GM18505 (cell line): ENCODE measurements around the gene MSN.
"Not testable (repeated sequence)": the region's sequence is repeated elsewhere in the genome, so short reads cannot be mapped to it uniquely, and the experiment has no call there.

Source experiments
- ATAC-seq: cut with Tn5 transposase; IDR thresholded peaks from one replicate; pipeline ENCODE4 v1.9.1; 2021; ENCODE audit not compliant: unreplicated experiment
- POLR2A ChIP-seq: IDR thresholded peaks from 4 replicates; pipeline ENCODE4 v1.6.1; 2011; ENCODE audit warnings: borderline replicate concordance; ENCODE audit not compliant: insufficient read depth, insufficient read length; ENCODE audit errors: extremely low read depth

MSN gene

DNA sequence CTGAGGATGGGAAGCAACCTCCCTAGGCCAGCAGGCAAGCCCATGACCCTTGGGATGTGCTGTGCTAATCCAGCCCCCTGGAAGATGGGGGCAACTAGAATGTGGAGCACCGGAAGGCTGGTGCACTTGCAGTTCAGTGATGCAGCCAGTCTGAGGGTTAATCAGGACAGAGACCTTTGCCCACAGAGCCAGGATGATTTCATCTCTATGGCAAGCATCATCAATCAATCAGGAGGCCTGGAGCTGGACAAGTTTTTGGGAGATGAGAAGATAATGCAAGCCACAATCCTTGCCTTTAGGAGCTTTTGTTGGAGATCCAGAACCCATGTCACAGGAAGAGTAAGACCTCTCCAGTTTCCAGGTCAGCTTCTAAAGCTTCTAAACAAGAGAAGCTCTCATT lies 15.4 kb upstream of the MSN start:
- no peak for ATAC-seq
- no peak for TF ChIP-seq POLR2A

DNA sequence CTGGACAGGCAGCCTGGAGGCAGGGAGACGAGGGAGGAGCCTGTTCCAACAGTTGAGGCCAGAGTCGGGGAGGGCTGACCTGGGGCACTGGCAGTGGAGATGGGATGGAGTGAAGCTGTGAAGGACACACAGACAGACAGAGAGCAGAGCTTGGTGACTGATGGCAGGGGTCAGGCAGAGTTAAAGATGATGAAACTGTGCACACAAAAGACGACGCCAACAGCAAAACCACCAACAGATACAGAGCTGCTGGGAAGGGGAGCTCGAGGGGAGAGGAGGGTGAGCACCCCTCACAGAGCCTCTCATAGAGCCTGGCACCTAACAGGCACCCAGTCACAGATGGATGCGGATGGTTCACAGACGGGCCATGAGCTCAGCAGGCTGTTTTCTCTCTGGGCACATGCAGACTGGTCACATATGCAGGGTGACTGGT lies 10.4 kb upstream of the MSN start:
- ATAC-seq: not testable (repeated sequence)

- no peak for TF ChIP-seq POLR2A
- no peak for ATAC-seq
Observed at GRCh38 chrX:65657659-65658058, 9.8 kb upstream of the MSN start.

DNA sequence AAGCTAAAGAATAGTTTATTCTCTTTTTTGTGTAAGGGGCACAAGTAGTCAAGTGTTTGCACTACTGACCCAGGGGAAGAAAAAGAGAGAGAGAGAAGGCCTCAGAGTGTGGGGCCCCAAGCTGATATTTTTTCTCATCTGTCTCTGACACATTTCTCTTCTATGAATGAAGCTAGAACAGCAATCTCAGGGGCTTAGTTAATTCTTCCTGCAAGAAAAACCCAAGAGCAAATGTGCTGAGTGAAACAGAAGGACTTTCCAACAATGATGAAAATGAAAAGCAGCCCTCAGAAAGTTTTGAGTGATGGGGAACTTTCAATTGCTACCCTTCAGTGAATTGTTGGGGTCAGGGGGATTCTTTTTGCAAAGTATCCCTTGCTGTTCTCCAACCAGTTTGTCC lies 9.2 kb upstream of the MSN start:
- TF ChIP-seq POLR2A: no peak
- no peak for ATAC-seq

GRCh38 chrX:65667157-65667502 lies 324 bp upstream of the MSN start:
- TF ChIP-seq POLR2A: no peak
- ATAC-seq: peak; percentile 31

- ATAC-seq: peak; percentile 32
- TF ChIP-seq POLR2A: peak; percentile 15
Observed at GRCh38 chrX:65668377-65669310, 1.2 kb downstream of the MSN start.

DNA sequence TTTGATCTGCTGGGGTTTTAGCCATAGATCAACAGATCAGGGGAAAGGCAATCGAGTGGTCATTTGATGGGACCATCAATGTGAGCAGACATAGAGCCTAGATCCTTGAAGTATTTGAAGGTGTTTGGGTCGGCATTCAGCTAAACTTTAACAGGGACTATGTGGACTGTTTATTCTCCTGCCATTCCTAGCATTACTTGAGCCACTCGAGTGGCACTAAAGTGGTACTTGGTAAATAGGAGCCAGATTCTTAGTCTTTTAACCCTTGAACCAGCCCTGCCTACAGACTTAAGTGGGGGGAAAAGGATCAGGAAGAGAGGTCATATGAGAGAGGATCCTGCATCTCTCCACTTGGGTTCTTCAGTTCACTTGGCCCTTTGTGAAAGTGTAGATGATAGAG lies 3.8 kb downstream of the MSN start:
- ATAC-seq: no peak
- no peak for TF ChIP-seq POLR2A

- ATAC-seq: no peak
- TF ChIP-seq POLR2A: no peak
Observed at GRCh38 chrX:65671966-65672365, 4.5 kb downstream of the MSN start.

DNA sequence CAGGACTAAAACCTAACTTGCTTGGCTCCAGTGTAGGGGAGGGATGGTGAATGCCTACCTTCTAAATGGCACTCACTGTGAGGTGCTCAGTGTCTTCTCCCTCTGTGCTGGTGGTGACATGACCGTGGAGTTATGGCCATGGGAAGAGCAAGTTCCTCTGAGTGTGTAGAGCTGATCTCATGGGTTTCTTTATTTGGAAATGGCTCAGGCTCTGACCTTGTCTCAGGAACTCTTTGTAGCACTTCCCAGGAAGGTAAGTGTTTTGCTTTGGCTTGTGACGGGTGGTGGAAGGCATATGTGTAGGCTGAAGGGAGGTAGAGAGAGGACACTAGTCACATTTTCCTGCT lies 6.4 kb downstream of the MSN start:
- no peak for TF ChIP-seq POLR2A
- no peak for ATAC-seq

DNA sequence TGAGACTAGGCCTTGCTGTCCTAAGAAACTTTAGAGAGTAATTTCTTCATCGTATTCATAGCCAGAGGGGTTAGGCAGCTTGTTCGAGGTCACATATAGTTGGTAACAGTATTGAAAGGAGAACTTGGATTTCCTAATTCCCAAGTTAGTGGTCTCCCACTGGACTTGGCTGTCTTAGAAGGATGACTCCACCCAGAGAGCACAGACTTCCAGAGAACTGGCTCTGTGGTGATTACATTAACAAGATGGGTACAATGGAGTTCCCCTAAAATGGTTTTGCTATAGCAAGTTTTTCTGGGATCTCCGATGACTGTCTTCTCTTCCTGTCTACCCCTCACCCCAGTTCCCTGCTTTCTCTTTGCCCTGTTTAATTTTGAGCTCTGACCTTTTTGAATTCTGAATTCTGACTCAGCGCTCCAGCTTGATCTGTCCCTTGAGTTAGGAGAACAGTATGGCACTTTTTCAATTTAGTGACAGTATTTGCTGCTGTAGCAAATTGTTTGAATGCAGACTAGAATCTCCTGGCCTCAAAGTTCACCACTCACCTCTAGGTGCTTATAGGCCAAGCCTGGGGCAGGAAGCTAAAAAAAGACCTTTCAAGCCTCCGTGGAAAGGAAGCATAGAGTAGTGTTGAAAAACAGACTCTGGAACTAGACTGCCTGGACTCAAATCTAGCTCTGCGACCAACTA lies 6.9 kb downstream of the MSN start:
- TF ChIP-seq POLR2A: no peak
- ATAC-seq: no peak

GRCh38 chrX:65677954-65678469 lies 10.6 kb downstream of the MSN start:
- TF ChIP-seq POLR2A: no peak
- ATAC-seq: no peak

DNA sequence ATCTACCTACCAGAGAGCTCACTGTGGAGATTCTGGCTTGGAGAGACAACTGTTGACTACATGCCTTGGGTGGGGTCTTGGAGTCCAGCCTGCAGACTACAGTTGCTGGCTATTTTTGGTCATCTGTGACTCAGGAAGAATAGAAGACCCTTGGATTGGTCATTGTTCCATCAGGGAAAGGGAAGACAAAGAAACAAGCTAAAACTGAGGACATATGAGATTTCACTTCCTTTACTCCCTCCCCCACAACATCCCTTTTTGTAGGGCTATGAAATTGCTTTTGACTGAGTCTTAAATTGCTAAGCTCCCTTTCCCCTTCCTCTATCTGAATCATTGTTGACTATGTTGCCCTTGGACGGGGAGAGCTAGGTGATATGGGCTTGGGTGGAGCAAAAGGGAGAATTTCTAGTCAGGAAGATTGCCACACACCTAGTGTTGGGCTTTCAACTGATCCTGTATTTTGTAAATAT lies 11.7 kb downstream of the MSN start:
- ATAC-seq: no peak

DNA sequence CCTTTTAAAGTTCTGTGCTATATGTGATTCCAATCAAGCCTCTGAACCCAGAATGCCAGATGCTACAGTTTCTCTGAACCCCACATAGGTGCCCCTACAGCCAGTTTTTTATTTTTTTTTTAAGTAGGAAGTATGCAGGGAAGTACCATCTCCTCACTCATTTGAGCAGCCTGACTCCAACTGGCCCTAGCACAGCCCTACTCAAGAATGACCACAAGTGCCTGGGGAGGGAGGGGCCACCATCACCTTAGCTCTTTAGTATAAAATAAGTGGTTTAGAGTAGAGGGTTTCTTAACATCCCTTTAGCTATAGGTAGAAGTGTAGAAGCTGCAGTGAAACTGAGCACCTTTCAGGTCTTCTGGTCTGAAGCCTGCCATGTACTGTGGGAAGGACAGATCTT lies 14.4 kb downstream of the MSN start:
- no peak for TF ChIP-seq POLR2A
- no peak for ATAC-seq

More for the DNA sequence above, 11.7 kb downstream of the MSN start:
- no peak for TF ChIP-seq POLR2A

DNA sequence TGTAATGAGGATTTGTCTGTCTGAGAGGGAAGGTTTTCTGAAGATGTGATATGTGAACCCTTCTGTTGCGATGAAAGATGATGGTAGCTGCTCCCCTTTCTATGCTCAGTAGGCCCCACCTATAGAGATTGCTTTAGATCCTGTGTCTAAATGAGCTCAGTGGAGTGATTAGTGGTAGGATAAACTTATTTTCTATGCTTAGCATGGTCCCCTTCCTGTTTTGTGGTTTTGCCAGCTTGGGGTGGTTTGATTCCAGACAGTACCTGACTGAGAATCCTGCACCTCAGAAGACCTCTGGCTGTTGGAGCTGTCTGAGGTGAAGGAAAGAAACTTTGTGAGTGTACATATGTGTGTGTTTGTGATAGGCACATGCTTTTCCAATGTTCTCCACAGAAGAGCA lies 17.7 kb downstream of the MSN start:
- TF ChIP-seq POLR2A: no peak
- ATAC-seq: no peak
